GM12878 (cell line): ENCODE data around the gene PAXX. TPM values are rescaled to one million over a fixed set of nuclear protein-coding genes. Genes with fewer than 3 reads are reported as not detected.

Source experiments
- ATAC-seq: fragments of 200-7000 bp; cut with Tn5 transposase; 3 replicates; pipeline ENCODE4 v1.9.1; 2020; ENCODE audit warnings: mild to moderate bottlenecking, moderate library complexity
- BruUV-seq: library from RNA; stranded (reverse); fragments of 400-500 nt; replicated peaks from 2 replicates; lab custom pipeline; 2021; lab: Mats Ljungman, UMichigan
- CTCF ChIA-PET: fragments of 300-600 bp; sonication (Branson Sonifier 250); formaldehyde crosslinking; extraction: SDS; loops from one replicate; lab custom pipeline; 2021; ENCODE audit warnings: inconsistent platforms; lab: Yijun Ruan, JAX
- POLR2A ChIA-PET: fragments of 350-600 bp; formaldehyde crosslinking; extraction: SDS; loops from one replicate; lab custom pipeline; 2021; ENCODE audit warnings: inconsistent platforms; lab: Charles Lee
- RAD21 ChIA-PET: fragments of 300-600 bp; sonication (Branson Sonifier 250); formaldehyde crosslinking; loops from one replicate; lab custom pipeline; 2023; ENCODE audit warnings: antibody characterized with exemption; ENCODE audit not compliant: unreplicated experiment; lab: Charles Lee
- SMC1A ChIA-PET: fragments of 300-600 bp; sonication (Branson Sonifier 250); formaldehyde crosslinking; loops from one replicate; lab custom pipeline; 2023; ENCODE audit not compliant: unreplicated experiment, uncharacterized antibody; lab: Charles Lee
- DNase-seq: peaks from one replicate; pipeline ENCODE4 v3.0.0-alpha.2; 2011; ENCODE audit warnings: low read depth, low spot score
- FAIRE-seq: peaks from 3 replicates; lab custom pipeline; 2011; peaks lifted over from hg19 to GRCh38; lab: Jason Lieb, UNC
- H2AFZ ChIP-seq: 2 replicates; pipeline ENCODE4 v1.6.0; 2011; ENCODE audit warnings: low read depth, low read length, control low read depth; ENCODE audit not compliant: control insufficient read depth
- H3K27ac ChIP-seq: 2 replicates; pipeline ENCODE4 v1.5.1; 2011; ENCODE audit warnings: control low read depth; ENCODE audit not compliant: control insufficient read depth, insufficient read depth
- H3K27me3 ChIP-seq, 2 experiments: replicated peaks in 1 of 2; 2 replicates each; pipeline versions ENCODE4 v1.6.0 to v1.6.1; 2011; ENCODE audit warnings: low read length in 1 of 2; ENCODE audit not compliant: control insufficient read depth in 2 of 2, insufficient read depth in 2 of 2
- H3K36me3 ChIP-seq, 2 experiments: 2 replicates each; pipeline ENCODE4 v1.5.1; 2011; ENCODE audit warnings: low read length in 1 of 2; ENCODE audit not compliant: control insufficient read depth in 2 of 2, insufficient read depth in 2 of 2
- H3K4me1 ChIP-seq: 2 replicates; pipeline ENCODE4 v1.6.1; 2011; ENCODE audit warnings: mild to moderate bottlenecking, low read length, moderate library complexity, mixed read lengths; ENCODE audit not compliant: control insufficient read depth, insufficient read depth
- H3K4me2 ChIP-seq: 2 replicates; pipeline ENCODE4 v1.6.0; 2011; ENCODE audit warnings: control low read depth; ENCODE audit not compliant: control insufficient read depth, insufficient read depth
- H3K4me3 ChIP-seq: fragments of 200-600 bp; sonication (generic); 2 replicates; pipeline ENCODE4 v1.5.1; 2016
- H3K79me2 ChIP-seq: 2 replicates; pipeline ENCODE4 v1.6.0; 2011; ENCODE audit warnings: low read length; ENCODE audit not compliant: control insufficient read depth, insufficient read depth
- H3K9ac ChIP-seq: 2 replicates; pipeline ENCODE4 v1.8.0; 2011; ENCODE audit warnings: low read length, control low read depth, mixed read lengths; ENCODE audit not compliant: control insufficient read depth, insufficient read depth
- H3K9me3 ChIP-seq: replicated peaks from 3 replicates; pipeline ENCODE4 v1.5.1; 2011; ENCODE audit warnings: mild to moderate bottlenecking, low read length; ENCODE audit not compliant: control insufficient read depth, insufficient read depth
- H4K20me1 ChIP-seq: 2 replicates; pipeline ENCODE4 v1.6.0; 2011; ENCODE audit not compliant: control insufficient read depth, insufficient read depth
- BCL11A ChIP-seq: IDR thresholded peaks from 2 replicates; pipeline ENCODE4 v1.6.1; 2011; ENCODE audit warnings: low read depth, low read length
- BHLHE40 ChIP-seq, 2 experiments: fragments of 450-650 bp in 1 of 2; IDR thresholded peaks; 2 replicates each; pipeline ENCODE4 v1.6.1; 2011 to 2017; ENCODE audit warnings: low read depth in 2 of 2, borderline replicate concordance in 1 of 2, improper control_type of control experiment in 1 of 2, low read length in 1 of 2, mild to moderate bottlenecking in 1 of 2
- CHD2 ChIP-seq: IDR thresholded peaks from 2 replicates; pipeline ENCODE4 v1.6.1; 2011; ENCODE audit warnings: low read depth, low read length, improper control_type of control experiment, borderline replicate concordance
- EP300 ChIP-seq, 2 experiments: fragments of 150-350 bp in 1 of 2; IDR thresholded peaks; 2 replicates each; pipeline ENCODE4 v1.6.1; 2011 to 2012; ENCODE audit warnings: low read depth in 2 of 2, low read length in 2 of 2, borderline replicate concordance in 1 of 2, improper control_type of control experiment in 1 of 2, inconsistent platforms in 1 of 2; ENCODE audit not compliant: control insufficient read depth in 1 of 2
- JUNB ChIP-seq: IDR thresholded peaks from 2 replicates; pipeline ENCODE4 v1.6.1; 2016; ENCODE audit warnings: antibody characterized with exemption, mild to moderate bottlenecking
- MEF2A ChIP-seq: IDR thresholded peaks from 2 replicates; pipeline ENCODE4 v1.6.1; 2011; ENCODE audit warnings: low read depth, mild to moderate bottlenecking, low read length, moderate library complexity; ENCODE audit not compliant: insufficient read depth
- MYC ChIP-seq: IDR thresholded peaks from 2 replicates; pipeline ENCODE4 v1.6.1; 2011; ENCODE audit warnings: mild to moderate bottlenecking, low read length, moderate library complexity, inconsistent platforms; ENCODE audit not compliant: insufficient read depth, insufficient replicate concordance, insufficient read length, severe bottlenecking
- NFIC ChIP-seq: IDR thresholded peaks from 2 replicates; pipeline ENCODE4 v1.6.1; 2012; ENCODE audit warnings: low read depth, mild to moderate bottlenecking, inconsistent platforms, low read length, moderate library complexity
- NFXL1 ChIP-seq: fragments of 450-650 bp; IDR thresholded peaks from 2 replicates; pipeline ENCODE4 v1.6.1; 2017; ENCODE audit warnings: antibody characterized with exemption, mild to moderate bottlenecking, borderline replicate concordance
- NR2C1 ChIP-seq: fragments of 450-650 bp; IDR thresholded peaks from 2 replicates; pipeline ENCODE4 v1.6.1; 2017; ENCODE audit warnings: antibody characterized with exemption, mild to moderate bottlenecking, moderate library complexity
- POLR2A ChIP-seq: IDR thresholded peaks from 2 replicates; pipeline ENCODE4 v1.6.1; 2011; ENCODE audit warnings: low read depth, mild to moderate bottlenecking, low read length
- POLR2AphosphoS2 ChIP-seq: IDR thresholded peaks from 2 replicates; pipeline ENCODE4 v1.6.1; 2011; ENCODE audit warnings: low read depth, mild to moderate bottlenecking, low read length, improper control_type of control experiment, moderate library complexity
- RAD21 ChIP-seq: IDR thresholded peaks from 2 replicates; pipeline ENCODE4 v1.6.1; 2011; ENCODE audit warnings: mild to moderate bottlenecking, low read depth, low read length, moderate library complexity; ENCODE audit not compliant: insufficient read depth
- SIX5 ChIP-seq: IDR thresholded peaks from 2 replicates; pipeline ENCODE4 v1.6.1; 2011; ENCODE audit warnings: mild to moderate bottlenecking, low read depth, low read length, moderate library complexity; ENCODE audit not compliant: severe bottlenecking
- YBX1 ChIP-seq: fragments of 450-650 bp; IDR thresholded peaks from 2 replicates; pipeline ENCODE4 v1.6.1; 2016; ENCODE audit warnings: antibody characterized with exemption
- YY1 ChIP-seq: IDR thresholded peaks from 2 replicates; pipeline ENCODE4 v1.6.1; 2011; ENCODE audit warnings: low read depth, mild to moderate bottlenecking, low read length
- ZSCAN29 ChIP-seq: fragments of 450-650 bp; IDR thresholded peaks from 2 replicates; pipeline ENCODE4 v1.6.1; 2017; ENCODE audit warnings: mild to moderate bottlenecking, moderate library complexity
- WGBS: methylation state at CpG from one replicate; pipeline ENCODE4 v1.1.6; 2016; ENCODE audit warnings: low lambda C conversion rate; ENCODE audit not compliant: insufficient replicate concordance, insufficient coverage; ENCODE audit errors: missing lambda C conversion rate; 5-methylcytosine and 5-hydroxymethylcytosine counted together
- in situ Hi-C: fragments of 300-500 bp; cut with MboI; formaldehyde crosslinking; loops from 9 replicates; pipeline ENCODE4 v1.14.3; 2018; ENCODE audit warnings: mixed read lengths
- intact Hi-C: fragments of 100-400 bp; cut with micrococcal nuclease; formaldehyde crosslinking; loops from one replicate; pipeline ENCODE4 v1.14.2; 2022; ENCODE audit not compliant: unreplicated experiment
- polyA plus RNA-seq, 11 experiments: library from polyadenylated mRNA; depleted of rRNA in 4 of 11; unstranded in 6 of 11; stranded (reverse) in 5 of 11; fragments of >200 nt; fragmentation: Nextera tagmentation in 4 of 11; fragmentation: Illumina TruSeq in 1 of 11; extraction: Ambion mirVana in 4 of 11; extraction: Trizol in 1 of 11; gene quantifications; 1 replicate in 1 of 11; 2 replicates in 10 of 11; pipeline versions ENCODE4 v1.2.1 to v1.2.3, GENCODE V29; 2011 to 2016; ENCODE audit warnings: inconsistent platforms in 2 of 11, missing spikeins in 2 of 11, low read depth in 1 of 11
- total RNA-seq, 4 experiments: library from RNA; depleted of rRNA in 3 of 4; stranded (reverse); fragments of >200 nt in 3 of 4; fragmentation: Illumina TruSeq in 1 of 4; extraction: Trizol in 1 of 4; gene quantifications; 2 replicates each; pipeline versions ENCODE4 v1.2.1 to v1.2.3, GENCODE V29; 2013 to 2021
- TF ChIP-seq, protein P1 (sequence below): fragments of 450-650 bp; IDR thresholded peaks from 2 replicates; pipeline ENCODE4 v1.6.1; 2017; ENCODE audit warnings: mild to moderate bottlenecking
- TF ChIP-seq, protein P2 (sequence below): fragments of 450-650 bp; formaldehyde crosslinking; IDR thresholded peaks from 2 replicates; pipeline ENCODE4 v1.4.0; 2022; ENCODE audit warnings: mild to moderate bottlenecking, moderate library complexity

PAXX gene
- total and polyA plus RNA-seq, 10 of the 15 experiments (the other 5 are each of a cell fraction or from before 2014, with no cell fraction given), result 0.18 to 60.6 (median 29.5) TPM

GRCh38 chr9:137011156-137011555, 18.9 kb downstream of the PAXX start:
- no peak overlapping the region for H3K4me2 ChIP-seq
- DNase-seq, result no peak
- ChIA-PET SMC1A (no interaction called here), POLR2A (no interaction called here), RAD21 (no interaction called here), CTCF (no interaction called here)
- intact Hi-C loops (no loop called here), in situ Hi-C loops (no loop called here)
- no TSS peak for BruUV-seq
- H3K4me1 ChIP-seq, result no peaks in the 10 kb centered on the region
- no peak overlapping the region for H3K9ac ChIP-seq
- FAIRE-seq, result no peak
- H2AFZ ChIP-seq, result no peak overlapping the region
- H3K36me3 ChIP-seq, result no peaks in the 10 kb centered on the region
- H4K20me1 ChIP-seq, result no peaks in the 10 kb centered on the region
- TF ChIP-seq CHD2 (no peak), NFXL1 (no peak), NFIC (no peak), MEF2A (no peak), RAD21 (no peak), BHLHE40 (IDR thresholded peaks at IDR 0.05; ENCODE audit: borderline replicate concordance in 1 of 2, low read depth in 2 of 2, low read length in 1 of 2) (no peak), SIX5 (no peak), ZSCAN29 (no peak), NR2C1 (no peak), BCL11A (no peak), MYC (no peak), EP300 (IDR thresholded peaks at IDR 0.05; ENCODE audit: borderline replicate concordance in 1 of 2, control insufficient read depth in 1 of 2, low read depth in 2 of 2, low read length in 2 of 2) (no peak), POLR2AphosphoS2 (no peak), POLR2A (no peak), YY1 (no peak), JUNB (no peak), YBX1 (no peak)
- TF ChIP-seq, protein P1, sequence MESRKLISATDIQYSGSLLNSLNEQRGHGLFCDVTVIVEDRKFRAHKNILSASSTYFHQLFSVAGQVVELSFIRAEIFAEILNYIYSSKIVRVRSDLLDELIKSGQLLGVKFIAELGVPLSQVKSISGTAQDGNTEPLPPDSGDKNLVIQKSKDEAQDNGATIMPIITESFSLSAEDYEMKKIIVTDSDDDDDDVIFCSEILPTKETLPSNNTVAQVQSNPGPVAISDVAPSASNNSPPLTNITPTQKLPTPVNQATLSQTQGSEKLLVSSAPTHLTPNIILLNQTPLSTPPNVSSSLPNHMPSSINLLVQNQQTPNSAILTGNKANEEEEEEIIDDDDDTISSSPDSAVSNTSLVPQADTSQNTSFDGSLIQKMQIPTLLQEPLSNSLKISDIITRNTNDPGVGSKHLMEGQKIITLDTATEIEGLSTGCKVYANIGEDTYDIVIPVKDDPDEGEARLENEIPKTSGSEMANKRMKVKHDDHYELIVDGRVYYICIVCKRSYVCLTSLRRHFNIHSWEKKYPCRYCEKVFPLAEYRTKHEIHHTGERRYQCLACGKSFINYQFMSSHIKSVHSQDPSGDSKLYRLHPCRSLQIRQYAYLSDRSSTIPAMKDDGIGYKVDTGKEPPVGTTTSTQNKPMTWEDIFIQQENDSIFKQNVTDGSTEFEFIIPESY, result no peak
- TF ChIP-seq, protein P2, sequence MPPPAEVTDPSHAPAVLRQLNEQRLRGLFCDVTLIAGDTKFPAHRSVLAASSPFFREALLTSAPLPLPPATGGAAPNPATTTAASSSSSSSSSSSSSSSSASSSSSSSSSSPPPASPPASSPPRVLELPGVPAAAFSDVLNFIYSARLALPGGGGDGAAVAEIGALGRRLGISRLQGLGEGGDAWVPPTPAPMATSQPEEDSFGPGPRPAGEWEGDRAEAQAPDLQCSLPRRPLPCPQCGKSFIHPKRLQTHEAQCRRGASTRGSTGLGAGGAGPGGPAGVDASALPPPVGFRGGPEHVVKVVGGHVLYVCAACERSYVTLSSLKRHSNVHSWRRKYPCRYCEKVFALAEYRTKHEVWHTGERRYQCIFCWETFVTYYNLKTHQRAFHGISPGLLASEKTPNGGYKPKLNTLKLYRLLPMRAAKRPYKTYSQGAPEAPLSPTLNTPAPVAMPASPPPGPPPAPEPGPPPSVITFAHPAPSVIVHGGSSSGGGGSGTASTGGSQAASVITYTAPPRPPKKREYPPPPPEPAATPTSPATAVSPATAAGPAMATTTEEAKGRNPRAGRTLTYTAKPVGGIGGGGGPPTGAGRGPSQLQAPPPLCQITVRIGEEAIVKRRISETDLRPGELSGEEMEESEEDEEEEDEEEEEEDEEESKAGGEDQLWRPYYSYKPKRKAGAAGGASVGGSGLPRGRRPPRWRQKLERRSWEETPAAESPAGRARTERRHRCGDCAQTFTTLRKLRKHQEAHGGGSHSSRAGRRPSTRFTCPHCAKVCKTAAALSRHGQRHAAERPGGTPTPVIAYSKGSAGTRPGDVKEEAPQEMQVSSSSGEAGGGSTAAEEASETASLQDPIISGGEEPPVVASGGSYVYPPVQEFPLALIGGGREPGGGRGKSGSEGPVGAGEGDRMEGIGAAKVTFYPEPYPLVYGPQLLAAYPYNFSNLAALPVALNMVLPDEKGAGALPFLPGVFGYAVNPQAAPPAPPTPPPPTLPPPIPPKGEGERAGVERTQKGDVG (CRISPR knock-in tag), result no peak
- 75% methylated on average over 15 of the region's 24 CpGs for WGBS
- no peak overlapping the region for H3K27ac ChIP-seq
- H3K9me3 ChIP-seq, result no peaks in the 10 kb centered on the region; the same call in 2 of the 3 replicates
- no peak for ATAC-seq
- no peak overlapping the region for H3K4me3 ChIP-seq
- no peaks in the 10 kb centered on the region for H3K27me3 ChIP-seq
- H3K79me2 ChIP-seq, result no peaks in the 10 kb centered on the region
